Neural progenitor cell (in vitro differentiated cells): ENCODE results near the gene MBOAT1. TPM values are rescaled to one million over a fixed set of nuclear protein-coding genes. Genes with fewer than 3 reads are reported as not detected.
A peak's percentile ranks its signal among the peaks of the same experiment; 100 is the strongest.

Source experiments
- DNase-seq: peaks from one replicate; pipeline ENCODE4 v3.0.0-alpha.2; 2016; ENCODE audit warnings: low spot score
- H2AFZ ChIP-seq: fragments of 200-600 bp; sonication (generic); replicated peaks from 2 replicates; pipeline ENCODE4 v1.6.1; 2016; ENCODE audit warnings: antibody characterized with exemption
- H3F3A ChIP-seq: fragments of 200-600 bp; sonication (generic); 2 replicates; pipeline ENCODE4 v1.6.1; 2016; ENCODE audit warnings: antibody characterized with exemption, low read depth
- H3K27ac ChIP-seq: fragments of 200-600 bp; sonication (generic); 2 replicates; pipeline ENCODE4 v1.5.1; 2016; ENCODE audit warnings: mild to moderate bottlenecking
- H3K27me3 ChIP-seq: fragments of 200-600 bp; sonication (generic); 2 replicates; pipeline ENCODE4 v1.6.1; 2016; ENCODE audit warnings: mild to moderate bottlenecking, moderate library complexity
- H3K36me3 ChIP-seq: fragments of 200-600 bp; sonication (generic); 2 replicates; pipeline ENCODE4 v1.5.1; 2016
- H3K4me1 ChIP-seq: fragments of 200-600 bp; sonication (generic); 2 replicates; pipeline ENCODE4 v1.6.1; 2016; ENCODE audit warnings: mixed run types
- H3K4me2 ChIP-seq: fragments of 200-600 bp; sonication (generic); 2 replicates; pipeline ENCODE4 v1.6.1; 2016
- H3K4me3 ChIP-seq: fragments of 200-600 bp; sonication (generic); 2 replicates; pipeline ENCODE4 v1.5.1; 2016
- H3K79me2 ChIP-seq: fragments of 200-600 bp; sonication (generic); 2 replicates; pipeline ENCODE4 v1.6.1; 2016; ENCODE audit warnings: low read depth
- H3K9ac ChIP-seq: fragments of 200-600 bp; sonication (generic); 2 replicates; pipeline ENCODE4 v1.6.1; 2016
- H3K9me3 ChIP-seq: fragments of 200-600 bp; sonication (generic); 2 replicates; pipeline ENCODE4 v1.5.1; 2016; ENCODE audit warnings: low read depth
- H4K20me1 ChIP-seq: fragments of 200-600 bp; sonication (generic); 2 replicates; pipeline ENCODE4 v1.6.1; 2016; ENCODE audit warnings: low read depth
- H3K27ac Mint-ChIP-seq: 3 replicates; pipeline ENCODE4 v1.8.0; 2021; ENCODE audit warnings: mixed read lengths
- H3K27me3 Mint-ChIP-seq: 2 replicates; pipeline ENCODE4 v1.8.0; 2022; ENCODE audit warnings: low read depth, mild to moderate bottlenecking, inconsistent platforms, moderate library complexity, mixed read lengths; ENCODE audit not compliant: insufficient read depth
- H3K36me3 Mint-ChIP-seq: 3 replicates; pipeline ENCODE4 v1.8.0; 2021; ENCODE audit warnings: mixed read lengths
- H3K4me1 Mint-ChIP-seq: 3 replicates; pipeline ENCODE4 v1.8.0; 2021; ENCODE audit warnings: mixed read lengths
- H3K4me3 Mint-ChIP-seq: 3 replicates; pipeline ENCODE4 v1.8.0; 2021; ENCODE audit warnings: mild to moderate bottlenecking, moderate library complexity, mixed read lengths
- H3K9me3 Mint-ChIP-seq: 3 replicates; pipeline ENCODE4 v1.8.0; 2020; ENCODE audit warnings: mixed read lengths
- CTCF ChIP-seq: fragments of 200-600 bp; sonication (generic); IDR thresholded peaks from 2 replicates; pipeline ENCODE4 v1.5.1; 2017; ENCODE audit warnings: antibody characterized with exemption, mild to moderate bottlenecking
- EZH2 ChIP-seq: fragments of 200-600 bp; sonication (generic); IDR thresholded peaks from 2 replicates; pipeline ENCODE4 v1.6.1; 2017; ENCODE audit warnings: antibody characterized with exemption, mild to moderate bottlenecking, moderate library complexity
- EZH2phosphoT487 ChIP-seq: fragments of 200-600 bp; sonication (generic); IDR thresholded peaks from 2 replicates; pipeline ENCODE4 v1.6.1; 2017; ENCODE audit warnings: antibody characterized with exemption
- total RNA-seq: library from RNA; depleted of rRNA; stranded (reverse); fragments of >200 nt; gene quantifications from 2 replicates; pipeline ENCODE4 v1.2.3, GENCODE V29; 2015; ENCODE audit warnings: low replicate concordance

The MBOAT1 gene
- total RNA-seq, 1 donor from 2014 or later = 0.45 TPM

GRCh38 chr6:20197251-20197650 lies 15.0 kb downstream of the MBOAT1 start:
- TF ChIP-seq EZH2phosphoT487 = no peak
- Histone ChIP-seq H3K4me3 (no peak overlapping the region), H3K27me3 (no peaks in the 10 kb centered on the region), H3K4me2 (no peak overlapping the region), H3K36me3 (no peaks in the 10 kb centered on the region), H3K79me2 (no peaks in the 10 kb centered on the region), H3K27ac (no peak overlapping the region), H3K9ac (no peak overlapping the region), H2AFZ (peak overlapping the region; percentile 9), H4K20me1 (no peaks in the 10 kb centered on the region), H3K9me3 (no peaks in the 10 kb centered on the region), H3K4me1 (no peaks in the 10 kb centered on the region), H3F3A (no peaks in the 10 kb centered on the region)
- Mint-ChIP-seq H3K4me3 (no peak overlapping the region), H3K27ac (no peak overlapping the region), H3K27me3 (peaks cover 3% of the 10 kb centered on the region), H3K4me1 (peaks cover 7% of the 10 kb centered on the region), H3K9me3 (peaks cover 3% of the 10 kb centered on the region), H3K36me3 (no peaks in the 10 kb centered on the region)
- DNase-seq = peak; percentile 21

- Histone ChIP-seq H3K9ac (no peak overlapping the region), H3K27ac (no peak overlapping the region), H3K4me1 (peaks cover 12% of the 10 kb centered on the region), H4K20me1 (no peaks in the 10 kb centered on the region), H3K27me3 (no peaks in the 10 kb centered on the region), H3K9me3 (no peaks in the 10 kb centered on the region), H2AFZ (no peak overlapping the region), H3K4me3 (no peak overlapping the region), H3K36me3 (no peaks in the 10 kb centered on the region), H3K4me2 (no peak overlapping the region), H3K79me2 (no peaks in the 10 kb centered on the region), H3F3A (no peaks in the 10 kb centered on the region)
- no peak for DNase-seq
- no peak overlapping the region for H3K4me3 Mint-ChIP-seq
- H3K4me1 Mint-ChIP-seq = peaks cover 11% of the 10 kb centered on the region
- peaks cover 5% of the 10 kb centered on the region for H3K27me3 Mint-ChIP-seq
- H3K27ac Mint-ChIP-seq = no peak overlapping the region
- no peaks in the 10 kb centered on the region for H3K36me3 Mint-ChIP-seq
- TF ChIP-seq EZH2 = no peak
- no peak for TF ChIP-seq CTCF
- no peak for TF ChIP-seq EZH2phosphoT487
- peaks cover 4% of the 10 kb centered on the region for H3K9me3 Mint-ChIP-seq
These were observed 19.6 kb downstream of the MBOAT1 start for GRCh38 chr6:20192625-20193024.

GRCh38 chr6:20191992-20192391 lies 20.3 kb downstream of the MBOAT1 start:
- Mint-ChIP-seq H3K9me3 (peaks cover 8% of the 10 kb centered on the region), H3K4me3 (no peak overlapping the region), H3K27ac (no peak overlapping the region), H3K36me3 (no peaks in the 10 kb centered on the region), H3K27me3 (peaks cover 5% of the 10 kb centered on the region), H3K4me1 (peaks cover 5% of the 10 kb centered on the region)
- Histone ChIP-seq H3K79me2 (no peaks in the 10 kb centered on the region), H2AFZ (no peak overlapping the region), H3K9ac (no peak overlapping the region), H3K36me3 (no peaks in the 10 kb centered on the region), H3K4me2 (no peak overlapping the region), H3K27me3 (no peaks in the 10 kb centered on the region), H3K4me3 (no peak overlapping the region), H3K4me1 (peaks cover 12% of the 10 kb centered on the region), H4K20me1 (no peaks in the 10 kb centered on the region), H3F3A (no peaks in the 10 kb centered on the region), H3K27ac (no peak overlapping the region), H3K9me3 (no peaks in the 10 kb centered on the region)
- no peak for TF ChIP-seq CTCF
- TF ChIP-seq EZH2phosphoT487 = no peak
- TF ChIP-seq EZH2 = no peak
- DNase-seq = no peak

- peaks cover 4% of the 10 kb centered on the region for H3K4me1 Mint-ChIP-seq
- no peak overlapping the region for H3K27ac Mint-ChIP-seq
- no peak for TF ChIP-seq EZH2phosphoT487
- no peak for TF ChIP-seq EZH2
- no peak for TF ChIP-seq CTCF
These were observed 23.6 kb downstream of the MBOAT1 start for GRCh38 chr6:20188630-20189075.

More at GRCh38 chr6:20188630-20189075, 23.6 kb downstream of the MBOAT1 start:
- H3K9ac ChIP-seq = no peak overlapping the region
- H4K20me1 ChIP-seq = no peaks in the 10 kb centered on the region
- no peak overlapping the region for H3K4me3 Mint-ChIP-seq
- no peaks in the 10 kb centered on the region for H3K36me3 Mint-ChIP-seq
- H3K4me3 ChIP-seq = no peak overlapping the region
- no peaks in the 10 kb centered on the region for H3K79me2 ChIP-seq
- peaks cover 2% of the 10 kb centered on the region for H3K27me3 Mint-ChIP-seq
- peak overlapping the region; percentile 12 for H3K27ac ChIP-seq
- peaks cover 8% of the 10 kb centered on the region for H3K9me3 Mint-ChIP-seq
- H3F3A ChIP-seq = no peaks in the 10 kb centered on the region
- no peaks in the 10 kb centered on the region for H3K27me3 ChIP-seq
- H3K4me2 ChIP-seq = no peak overlapping the region
- H3K4me1 ChIP-seq = peaks cover 12% of the 10 kb centered on the region
- DNase-seq = peak; percentile 26
- H3K9me3 ChIP-seq = no peaks in the 10 kb centered on the region
- no peaks in the 10 kb centered on the region for H3K36me3 ChIP-seq
- peak overlapping the region; percentile 18 for H2AFZ ChIP-seq
